OCI-LY7 (cell line): ENCODE results near the gene FAM227A. TPM values are rescaled to one million over a fixed set of nuclear protein-coding genes. Genes with fewer than 3 reads are reported as not detected.

Experiments
- BruUV-seq: library from RNA; stranded (reverse); fragments of 400-500 nt; replicated peaks from 2 replicates; lab custom pipeline; 2021; lab: Mats Ljungman, UMichigan
- CTCF ChIA-PET: fragments of 300-600 bp; sonication (Branson Sonifier 250); formaldehyde crosslinking; loops from one replicate; lab custom pipeline; 2022; ENCODE audit warnings: antibody characterized with exemption; ENCODE audit not compliant: unreplicated experiment; lab: Charles Lee
- POLR2A ChIA-PET: fragments of 300-600 bp; sonication (Branson Sonifier 250); formaldehyde crosslinking; loops from one replicate; lab custom pipeline; 2022; ENCODE audit warnings: antibody characterized with exemption; lab: Charles Lee
- DNase-seq: peaks from one replicate; pipeline ENCODE4 v3.0.0-alpha.2; 2015; ENCODE audit warnings: low spot score
- H2AFZ ChIP-seq: fragments of 200-600 bp; sonication (generic), shearing (Covaris generic); 2 replicates; pipeline ENCODE4 v1.6.1; 2014; ENCODE audit warnings: mild to moderate bottlenecking, antibody characterized with exemption, low read length, moderate library complexity
- H3K27ac ChIP-seq: fragments of 200-600 bp; sonication (generic); 2 replicates; pipeline ENCODE4 v1.5.1; 2014; ENCODE audit warnings: mixed run types, low read depth, mild to moderate bottlenecking, moderate library complexity, low read length, inconsistent platforms; ENCODE audit not compliant: poor library complexity, severe bottlenecking
- H3K36me3 ChIP-seq: fragments of 200-600 bp; sonication (generic); 2 replicates; pipeline ENCODE4 v1.6.1; 2014; ENCODE audit warnings: mild to moderate bottlenecking, antibody characterized with exemption, low read length, moderate library complexity, mixed read lengths; ENCODE audit not compliant: insufficient read depth
- H3K4me1 ChIP-seq: fragments of 200-600 bp; sonication (generic); 2 replicates; pipeline ENCODE4 v1.5.1; 2014; ENCODE audit warnings: mild to moderate bottlenecking, low read length; ENCODE audit not compliant: insufficient read depth, poor library complexity, severe bottlenecking
- H3K4me2 ChIP-seq: fragments of 200-600 bp; sonication (generic); 2 replicates; pipeline ENCODE4 v1.6.1; 2014; ENCODE audit warnings: mild to moderate bottlenecking, low read length
- H3K4me3 ChIP-seq: fragments of 200-600 bp; sonication (generic); 2 replicates; pipeline ENCODE4 v1.5.1; 2014; ENCODE audit warnings: mild to moderate bottlenecking, low read depth, low read length; ENCODE audit not compliant: poor library complexity, severe bottlenecking
- H3K79me2 ChIP-seq: fragments of 200-600 bp; sonication (generic); 2 replicates; pipeline ENCODE4 v1.6.1; 2016; ENCODE audit warnings: low read depth, mild to moderate bottlenecking, low read length, moderate library complexity, mixed read lengths; ENCODE audit not compliant: insufficient read depth
- H3K9me2 ChIP-seq: fragments of 200-600 bp; sonication (generic); 2 replicates; pipeline ENCODE4 v1.6.1; 2016; ENCODE audit warnings: mild to moderate bottlenecking, low read length, mixed read lengths; ENCODE audit not compliant: insufficient read depth
- H3K9me3 ChIP-seq: fragments of 200-600 bp; sonication (generic); 2 replicates; pipeline ENCODE4 v1.6.1; 2014; ENCODE audit warnings: mild to moderate bottlenecking, mixed run types, low read length, mixed read lengths
- H4K20me1 ChIP-seq: fragments of 200-600 bp; sonication (generic); 2 replicates; pipeline ENCODE4 v1.6.1; 2014; ENCODE audit warnings: mild to moderate bottlenecking, antibody characterized with exemption, low read length, moderate library complexity, mixed read lengths; ENCODE audit not compliant: insufficient read depth
- CTCF ChIP-seq: fragments of 200-600 bp; sonication (generic); conservative IDR thresholded peaks from 2 replicates; pipeline ENCODE4 v1.5.1; 2014; ENCODE audit warnings: mild to moderate bottlenecking, antibody characterized with exemption, low read length, moderate library complexity, mixed read lengths
- EZH2phosphoT487 ChIP-seq: fragments of 200-600 bp; sonication (generic); IDR thresholded peaks from 2 replicates; pipeline ENCODE4 v1.6.1; 2018; ENCODE audit warnings: low read depth, borderline replicate concordance, mild to moderate bottlenecking, mixed run types, antibody characterized with exemption, low read length, moderate library complexity, mixed read lengths
- intact Hi-C: fragments of 100-400 bp; cut with micrococcal nuclease; formaldehyde crosslinking; loops from one replicate; pipeline ENCODE4 v1.10.0; 2022; ENCODE audit not compliant: unreplicated experiment
- total RNA-seq, 2 experiments: library from RNA; depleted of rRNA in 1 of 2; stranded (reverse); fragments of >200 nt in 1 of 2; shearing (Covaris generic) in 1 of 2; gene quantifications; 2 replicates each; pipeline ENCODE4 v1.2.3, GENCODE V29; 2014 to 2022

The FAM227A gene
- total RNA-seq, 2 experiments from 2014 or later: 0.16 to 0.57 TPM

GRCh38 chr22:38613588-38613987 is 42.6 kb downstream of the FAM227A start:
- no peaks in the 10 kb centered on the region for H3K79me2 ChIP-seq
- H2AFZ ChIP-seq: no peak overlapping the region
- no peaks in the 10 kb centered on the region for H3K9me2 ChIP-seq
- ChIA-PET POLR2A (no interaction called here), CTCF (interaction anchor here (0.6 kb wide), 1 partner anchor 1431 kb away, joined by 3 read pairs; no protein-coding TSS in a partner anchor)
- no peak overlapping the region for H3K4me2 ChIP-seq
- no peaks in the 10 kb centered on the region for H3K4me1 ChIP-seq
- no peaks in the 10 kb centered on the region for H3K36me3 ChIP-seq
- no peak for DNase-seq
- BruUV-seq: no TSS peak
- H3K27ac ChIP-seq: no peak overlapping the region
- H3K9me3 ChIP-seq: peaks cover 3% of the 10 kb centered on the region; the same call in 1 of the 2 replicates
- no peaks in the 10 kb centered on the region for H4K20me1 ChIP-seq
- intact Hi-C loops: no loop called here
- no peak overlapping the region for H3K4me3 ChIP-seq
- TF ChIP-seq CTCF: no peak
- TF ChIP-seq EZH2phosphoT487: no peak

DNA sequence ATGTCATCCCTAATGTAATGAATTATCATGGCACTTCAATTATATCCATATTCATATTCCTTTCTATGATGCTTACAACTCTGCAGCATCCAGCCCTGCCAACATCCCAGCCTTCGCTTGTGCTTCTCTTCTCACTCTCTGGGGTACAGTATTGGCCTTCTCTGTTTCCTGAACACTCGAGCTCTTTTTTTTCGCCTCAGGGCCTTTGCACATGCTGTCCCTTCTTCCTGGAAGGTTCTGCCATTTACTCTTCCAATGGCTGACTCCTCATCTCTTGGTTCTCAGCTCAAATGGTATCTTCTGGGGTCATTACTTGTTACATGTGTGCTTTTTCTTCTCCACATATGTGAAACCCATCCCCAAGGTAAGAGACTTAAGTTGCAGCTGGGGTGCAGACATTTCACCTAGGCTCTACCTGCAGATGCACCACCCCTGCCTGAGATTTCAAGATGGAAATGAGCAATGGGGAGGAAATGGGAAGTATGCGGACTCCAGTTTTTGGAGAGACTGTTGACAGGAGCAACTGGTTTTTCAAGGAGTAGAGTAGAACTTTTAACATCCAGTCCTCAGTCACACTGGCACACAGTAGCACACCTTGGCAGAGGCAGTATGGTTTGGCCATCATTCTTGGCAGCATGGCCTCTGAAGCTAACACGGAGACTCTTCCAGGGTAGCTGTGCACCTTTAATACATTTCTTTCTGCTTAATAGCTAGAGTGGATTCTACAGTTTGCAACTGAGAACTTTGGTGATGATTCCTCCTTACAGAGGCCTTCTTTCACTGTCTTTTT is 43.8 kb downstream of the FAM227A start:
- H3K4me3 ChIP-seq: no peak overlapping the region
- DNase-seq: no peak
- H3K4me2 ChIP-seq: no peak overlapping the region
- no peaks in the 10 kb centered on the region for H3K9me3 ChIP-seq
- intact Hi-C loops: no loop called here
- no peaks in the 10 kb centered on the region for H3K9me2 ChIP-seq
- no peaks in the 10 kb centered on the region for H3K36me3 ChIP-seq
- H2AFZ ChIP-seq: no peak overlapping the region
- ChIA-PET POLR2A (no interaction called here), CTCF (no interaction called here)
- no TSS peak for BruUV-seq
- no peak overlapping the region for H3K27ac ChIP-seq
- TF ChIP-seq EZH2phosphoT487 (no peak), CTCF (no peak)
- no peaks in the 10 kb centered on the region for H4K20me1 ChIP-seq
- no peaks in the 10 kb centered on the region for H3K79me2 ChIP-seq
- H3K4me1 ChIP-seq: no peaks in the 10 kb centered on the region

- no peaks in the 10 kb centered on the region for H3K79me2 ChIP-seq
- no peaks in the 10 kb centered on the region for H3K9me3 ChIP-seq
- no peaks in the 10 kb centered on the region for H4K20me1 ChIP-seq
- no peaks in the 10 kb centered on the region for H3K9me2 ChIP-seq
- no peak overlapping the region for H3K4me2 ChIP-seq
- ChIA-PET POLR2A (no interaction called here), CTCF (no interaction called here)
- H3K36me3 ChIP-seq: no peaks in the 10 kb centered on the region
- no peak overlapping the region for H3K27ac ChIP-seq
- intact Hi-C loops: no loop called here
- no peak for DNase-seq
- no TSS peak for BruUV-seq
- TF ChIP-seq EZH2phosphoT487 (no peak), CTCF (no peak)
- no peak overlapping the region for H3K4me3 ChIP-seq
- no peak overlapping the region for H2AFZ ChIP-seq
- H3K4me1 ChIP-seq: no peaks in the 10 kb centered on the region
Observed at GRCh38 chr22:38611559-38611958, 44.6 kb downstream of the FAM227A start.
